WTC11 (cell line): Measurements from ENCODE around the gene CAMTA1. TPM values are rescaled to one million over a fixed set of nuclear protein-coding genes. Genes with fewer than 3 reads are reported as not detected.

Source experiments
- ATAC-seq: fragments of 200-7000 bp; cut with Tn5 transposase; 2 replicates; pipeline ENCODE4 v1.10.0; 2021; ENCODE audit warnings: mild to moderate bottlenecking, moderate library complexity
- CTCF ChIA-PET: fragments of 300-600 bp; sonication (Branson Sonifier 250); formaldehyde crosslinking; loops from one replicate; lab custom pipeline; 2021; ENCODE audit warnings: antibody characterized with exemption; lab: Charles Lee
- POLR2A ChIA-PET: fragments of 350-600 bp; sonication (Branson Sonifier 250); formaldehyde crosslinking; loops from one replicate; lab custom pipeline; 2021; ENCODE audit warnings: antibody characterized with exemption; lab: Charles Lee
- DNase-seq: peaks from one replicate; pipeline ENCODE4 v3.0.0; 2021; ENCODE audit warnings: low spot score
- H3K27ac Mint-ChIP-seq: 2 replicates; pipeline ENCODE4 v1.8.0; 2021; ENCODE audit warnings: mixed read lengths
- H3K27me3 Mint-ChIP-seq: 2 replicates; pipeline ENCODE4 v1.8.0; 2021; ENCODE audit warnings: low read depth, mild to moderate bottlenecking, moderate library complexity, mixed read lengths
- H3K36me3 Mint-ChIP-seq: 2 replicates; pipeline ENCODE4 v1.8.0; 2021; ENCODE audit warnings: mixed read lengths
- H3K4me1 Mint-ChIP-seq: 2 replicates; pipeline ENCODE4 v1.8.0; 2022; ENCODE audit warnings: mixed read lengths
- H3K4me3 Mint-ChIP-seq: 2 replicates; pipeline ENCODE4 v1.8.0; 2021; ENCODE audit warnings: mild to moderate bottlenecking, moderate library complexity, mixed read lengths
- H3K9me3 Mint-ChIP-seq: 2 replicates; pipeline ENCODE4 v1.8.0; 2021; ENCODE audit warnings: mixed read lengths
- CBFB ChIP-seq: sonication (generic); formaldehyde crosslinking; IDR thresholded peaks from 2 replicates; pipeline ENCODE4 v1.8.1; 2022; ENCODE audit warnings: mild to moderate bottlenecking, low read depth, missing genetic modification reagents
- ETV6 ChIP-seq: sonication (generic); formaldehyde crosslinking; IDR thresholded peaks from 2 replicates; pipeline ENCODE4 v1.8.1; 2022; ENCODE audit warnings: mild to moderate bottlenecking, missing genetic modification reagents
- GTF2I ChIP-seq: fragments of 250-450 bp; sonication (Bioruptor Pico); conservative IDR thresholded peaks from 2 replicates; pipeline ENCODE4 v1.4.0; 2021; ENCODE audit warnings: mild to moderate bottlenecking
- SMAD4 ChIP-seq: sonication (generic); formaldehyde crosslinking; IDR thresholded peaks from 2 replicates; pipeline ENCODE4 v1.8.0; 2022; ENCODE audit warnings: mild to moderate bottlenecking, missing genetic modification reagents
- SOX15 ChIP-seq: fragments of 250-450 bp; sonication (Bioruptor Pico); IDR thresholded peaks from 2 replicates; pipeline ENCODE4 v1.9.0; 2021; ENCODE audit warnings: mild to moderate bottlenecking
- TEAD1 ChIP-seq: sonication (generic); formaldehyde crosslinking; IDR thresholded peaks from 2 replicates; pipeline ENCODE4 v1.8.0; 2022; ENCODE audit warnings: mild to moderate bottlenecking, missing genetic modification reagents
- ZNF232 ChIP-seq: sonication (generic); formaldehyde crosslinking; IDR thresholded peaks from 2 replicates; pipeline ENCODE4 v1.8.0; 2022; ENCODE audit warnings: mild to moderate bottlenecking, missing genetic modification reagents
- ZNF396 ChIP-seq: fragments of 250-450 bp; sonication (Bioruptor Pico); IDR thresholded peaks from 2 replicates; pipeline ENCODE4 v1.8.0; 2021; ENCODE audit warnings: mild to moderate bottlenecking, moderate library complexity, borderline replicate concordance
- ZNF671 ChIP-seq: fragments of 250-450 bp; sonication (Bioruptor Pico); IDR thresholded peaks from 2 replicates; pipeline ENCODE4 v1.8.0; 2021; ENCODE audit warnings: mild to moderate bottlenecking
- total RNA-seq: library from RNA; stranded (reverse); gene quantifications from 3 replicates; pipeline ENCODE4 v1.2.3, GENCODE V29; 2021
- TF ChIP-seq, protein P1 (sequence below): fragments of 250-450 bp; sonication (Bioruptor Pico); IDR thresholded peaks from 2 replicates; pipeline ENCODE4 v1.9.0; 2021; ENCODE audit warnings: mild to moderate bottlenecking, borderline replicate concordance
- TF ChIP-seq, protein P2 (sequence below): fragments of 200-600 bp; IDR thresholded peaks from 2 replicates; pipeline ENCODE4 v1.8.0; 2022; ENCODE audit warnings: antibody characterized with exemption
- TF ChIP-seq, protein P3 (sequence below): sonication (generic); formaldehyde crosslinking; IDR thresholded peaks from 2 replicates; pipeline ENCODE4 v1.8.0; 2022; ENCODE audit warnings: mild to moderate bottlenecking, missing genetic modification reagents
- TF ChIP-seq, protein P4 (sequence below): sonication (generic); formaldehyde crosslinking; IDR thresholded peaks from 2 replicates; pipeline ENCODE4 v1.8.1; 2023; ENCODE audit warnings: mild to moderate bottlenecking, missing genetic modification reagents
- TF ChIP-seq, protein P5 (sequence below): sonication (generic); formaldehyde crosslinking; conservative IDR thresholded peaks from 2 replicates; pipeline ENCODE4 v1.8.1; 2023; ENCODE audit warnings: mild to moderate bottlenecking, low read depth, missing genetic modification reagents, moderate library complexity
- TF ChIP-seq, protein P6 (sequence below): fragments of 250-450 bp; sonication (Bioruptor Pico); conservative IDR thresholded peaks from 2 replicates; pipeline ENCODE4 v1.9.0; 2021; ENCODE audit warnings: mild to moderate bottlenecking
- TF ChIP-seq, protein P7 (sequence below): sonication (generic); formaldehyde crosslinking; conservative IDR thresholded peaks from 2 replicates; pipeline ENCODE4 v1.8.1; 2022; ENCODE audit warnings: mild to moderate bottlenecking, missing genetic modification reagents
- TF ChIP-seq, protein P8 (sequence below): sonication (generic); formaldehyde crosslinking; IDR thresholded peaks from 2 replicates; pipeline ENCODE4 v1.8.1; 2023; ENCODE audit warnings: mild to moderate bottlenecking, missing genetic modification reagents

CAMTA1 gene
- total RNA-seq, 1 experiment from 2014 or later: 86.4 TPM

DNA sequence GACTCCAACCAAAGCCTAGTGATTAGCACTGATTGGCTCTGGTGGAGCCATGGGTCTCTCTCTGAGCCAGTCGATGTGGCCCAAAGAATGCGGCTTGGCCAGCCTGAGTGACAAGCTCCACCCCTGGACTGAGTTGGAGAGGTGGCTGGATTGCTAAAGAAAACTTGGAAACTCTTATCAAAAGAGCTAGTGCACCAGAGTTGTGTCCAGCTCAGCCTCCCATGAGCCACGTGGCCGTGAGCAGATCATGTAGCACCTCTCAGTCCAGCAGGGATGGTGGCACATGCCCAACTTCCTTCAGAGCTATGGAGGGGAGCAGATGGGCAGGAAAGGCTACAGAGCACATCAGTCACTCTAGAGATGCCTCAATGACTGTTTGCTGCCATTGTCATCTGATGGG lies 843.0 kb downstream of the CAMTA1 start (continued):
- TF ChIP-seq, protein P1, sequence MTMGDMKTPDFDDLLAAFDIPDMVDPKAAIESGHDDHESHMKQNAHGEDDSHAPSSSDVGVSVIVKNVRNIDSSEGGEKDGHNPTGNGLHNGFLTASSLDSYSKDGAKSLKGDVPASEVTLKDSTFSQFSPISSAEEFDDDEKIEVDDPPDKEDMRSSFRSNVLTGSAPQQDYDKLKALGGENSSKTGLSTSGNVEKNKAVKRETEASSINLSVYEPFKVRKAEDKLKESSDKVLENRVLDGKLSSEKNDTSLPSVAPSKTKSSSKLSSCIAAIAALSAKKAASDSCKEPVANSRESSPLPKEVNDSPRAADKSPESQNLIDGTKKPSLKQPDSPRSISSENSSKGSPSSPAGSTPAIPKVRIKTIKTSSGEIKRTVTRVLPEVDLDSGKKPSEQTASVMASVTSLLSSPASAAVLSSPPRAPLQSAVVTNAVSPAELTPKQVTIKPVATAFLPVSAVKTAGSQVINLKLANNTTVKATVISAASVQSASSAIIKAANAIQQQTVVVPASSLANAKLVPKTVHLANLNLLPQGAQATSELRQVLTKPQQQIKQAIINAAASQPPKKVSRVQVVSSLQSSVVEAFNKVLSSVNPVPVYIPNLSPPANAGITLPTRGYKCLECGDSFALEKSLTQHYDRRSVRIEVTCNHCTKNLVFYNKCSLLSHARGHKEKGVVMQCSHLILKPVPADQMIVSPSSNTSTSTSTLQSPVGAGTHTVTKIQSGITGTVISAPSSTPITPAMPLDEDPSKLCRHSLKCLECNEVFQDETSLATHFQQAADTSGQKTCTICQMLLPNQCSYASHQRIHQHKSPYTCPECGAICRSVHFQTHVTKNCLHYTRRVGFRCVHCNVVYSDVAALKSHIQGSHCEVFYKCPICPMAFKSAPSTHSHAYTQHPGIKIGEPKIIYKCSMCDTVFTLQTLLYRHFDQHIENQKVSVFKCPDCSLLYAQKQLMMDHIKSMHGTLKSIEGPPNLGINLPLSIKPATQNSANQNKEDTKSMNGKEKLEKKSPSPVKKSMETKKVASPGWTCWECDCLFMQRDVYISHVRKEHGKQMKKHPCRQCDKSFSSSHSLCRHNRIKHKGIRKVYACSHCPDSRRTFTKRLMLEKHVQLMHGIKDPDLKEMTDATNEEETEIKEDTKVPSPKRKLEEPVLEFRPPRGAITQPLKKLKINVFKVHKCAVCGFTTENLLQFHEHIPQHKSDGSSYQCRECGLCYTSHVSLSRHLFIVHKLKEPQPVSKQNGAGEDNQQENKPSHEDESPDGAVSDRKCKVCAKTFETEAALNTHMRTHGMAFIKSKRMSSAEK (CRISPR knock-in tag): no peak
- TF ChIP-seq ZNF232 (CRISPR knock-in tag) (no peak), GTF2I (no peak), SOX15 (CRISPR knock-in tag) (no peak), ETV6 (CRISPR knock-in tag) (no peak), ZNF671 (no peak)
- TF ChIP-seq, protein P2, sequence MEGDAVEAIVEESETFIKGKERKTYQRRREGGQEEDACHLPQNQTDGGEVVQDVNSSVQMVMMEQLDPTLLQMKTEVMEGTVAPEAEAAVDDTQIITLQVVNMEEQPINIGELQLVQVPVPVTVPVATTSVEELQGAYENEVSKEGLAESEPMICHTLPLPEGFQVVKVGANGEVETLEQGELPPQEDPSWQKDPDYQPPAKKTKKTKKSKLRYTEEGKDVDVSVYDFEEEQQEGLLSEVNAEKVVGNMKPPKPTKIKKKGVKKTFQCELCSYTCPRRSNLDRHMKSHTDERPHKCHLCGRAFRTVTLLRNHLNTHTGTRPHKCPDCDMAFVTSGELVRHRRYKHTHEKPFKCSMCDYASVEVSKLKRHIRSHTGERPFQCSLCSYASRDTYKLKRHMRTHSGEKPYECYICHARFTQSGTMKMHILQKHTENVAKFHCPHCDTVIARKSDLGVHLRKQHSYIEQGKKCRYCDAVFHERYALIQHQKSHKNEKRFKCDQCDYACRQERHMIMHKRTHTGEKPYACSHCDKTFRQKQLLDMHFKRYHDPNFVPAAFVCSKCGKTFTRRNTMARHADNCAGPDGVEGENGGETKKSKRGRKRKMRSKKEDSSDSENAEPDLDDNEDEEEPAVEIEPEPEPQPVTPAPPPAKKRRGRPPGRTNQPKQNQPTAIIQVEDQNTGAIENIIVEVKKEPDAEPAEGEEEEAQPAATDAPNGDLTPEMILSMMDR: no peak
- TF ChIP-seq, protein P3, sequence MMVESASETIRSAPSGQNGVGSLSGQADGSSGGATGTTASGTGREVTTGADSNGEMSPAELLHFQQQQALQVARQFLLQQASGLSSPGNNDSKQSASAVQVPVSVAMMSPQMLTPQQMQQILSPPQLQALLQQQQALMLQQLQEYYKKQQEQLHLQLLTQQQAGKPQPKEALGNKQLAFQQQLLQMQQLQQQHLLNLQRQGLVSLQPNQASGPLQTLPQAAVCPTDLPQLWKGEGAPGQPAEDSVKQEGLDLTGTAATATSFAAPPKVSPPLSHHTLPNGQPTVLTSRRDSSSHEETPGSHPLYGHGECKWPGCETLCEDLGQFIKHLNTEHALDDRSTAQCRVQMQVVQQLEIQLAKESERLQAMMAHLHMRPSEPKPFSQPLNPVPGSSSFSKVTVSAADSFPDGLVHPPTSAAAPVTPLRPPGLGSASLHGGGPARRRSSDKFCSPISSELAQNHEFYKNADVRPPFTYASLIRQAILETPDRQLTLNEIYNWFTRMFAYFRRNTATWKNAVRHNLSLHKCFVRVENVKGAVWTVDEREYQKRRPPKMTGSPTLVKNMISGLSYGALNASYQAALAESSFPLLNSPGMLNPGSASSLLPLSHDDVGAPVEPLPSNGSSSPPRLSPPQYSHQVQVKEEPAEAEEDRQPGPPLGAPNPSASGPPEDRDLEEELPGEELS (CRISPR knock-in tag): no peak
- TF ChIP-seq, protein P4, sequence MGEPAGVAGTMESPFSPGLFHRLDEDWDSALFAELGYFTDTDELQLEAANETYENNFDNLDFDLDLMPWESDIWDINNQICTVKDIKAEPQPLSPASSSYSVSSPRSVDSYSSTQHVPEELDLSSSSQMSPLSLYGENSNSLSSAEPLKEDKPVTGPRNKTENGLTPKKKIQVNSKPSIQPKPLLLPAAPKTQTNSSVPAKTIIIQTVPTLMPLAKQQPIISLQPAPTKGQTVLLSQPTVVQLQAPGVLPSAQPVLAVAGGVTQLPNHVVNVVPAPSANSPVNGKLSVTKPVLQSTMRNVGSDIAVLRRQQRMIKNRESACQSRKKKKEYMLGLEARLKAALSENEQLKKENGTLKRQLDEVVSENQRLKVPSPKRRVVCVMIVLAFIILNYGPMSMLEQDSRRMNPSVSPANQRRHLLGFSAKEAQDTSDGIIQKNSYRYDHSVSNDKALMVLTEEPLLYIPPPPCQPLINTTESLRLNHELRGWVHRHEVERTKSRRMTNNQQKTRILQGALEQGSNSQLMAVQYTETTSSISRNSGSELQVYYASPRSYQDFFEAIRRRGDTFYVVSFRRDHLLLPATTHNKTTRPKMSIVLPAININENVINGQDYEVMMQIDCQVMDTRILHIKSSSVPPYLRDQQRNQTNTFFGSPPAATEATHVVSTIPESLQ (CRISPR knock-in tag): no peak

DNA sequence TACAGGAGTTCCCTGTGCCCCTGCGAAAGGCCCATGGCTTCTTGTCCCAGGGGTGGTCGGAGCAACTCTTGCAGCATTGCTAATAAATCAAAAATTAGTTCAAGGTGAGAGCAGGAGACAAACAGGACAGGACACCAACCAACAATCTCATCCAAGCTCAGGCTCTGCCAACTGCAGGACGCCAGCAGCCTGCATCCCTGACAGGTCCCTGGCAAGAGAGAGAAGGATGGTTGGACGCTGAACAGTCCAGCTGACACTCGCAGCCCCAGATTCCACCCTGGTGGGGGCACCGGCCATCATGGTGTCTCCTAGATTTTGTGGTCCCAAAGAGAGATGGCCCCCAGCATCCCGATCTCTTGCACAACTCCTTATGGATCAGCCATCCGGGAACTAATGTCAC lies 843.8 kb downstream of the CAMTA1 start:
- DNase-seq (no peak), ATAC-seq (no peak)
- Mint-ChIP-seq H3K27ac (no peak overlapping the region), H3K9me3 (no peaks in the 10 kb centered on the region), H3K36me3 (no peaks in the 10 kb centered on the region), H3K4me3 (no peak overlapping the region), H3K4me1 (0 out of 2 replicates have a peak, but pooled peaks cover 4% of the 10 kb centered on the region), H3K27me3 (no peaks in the 10 kb centered on the region)
- ChIA-PET CTCF (interaction anchor here (0.9 to 1.5 kb wide), 3 partner anchors 16 to 68 kb away, joined by 3 to 4 read pairs (median 4); no protein-coding TSS in a partner anchor), POLR2A (no interaction called here)
- TF ChIP-seq, protein P5, sequence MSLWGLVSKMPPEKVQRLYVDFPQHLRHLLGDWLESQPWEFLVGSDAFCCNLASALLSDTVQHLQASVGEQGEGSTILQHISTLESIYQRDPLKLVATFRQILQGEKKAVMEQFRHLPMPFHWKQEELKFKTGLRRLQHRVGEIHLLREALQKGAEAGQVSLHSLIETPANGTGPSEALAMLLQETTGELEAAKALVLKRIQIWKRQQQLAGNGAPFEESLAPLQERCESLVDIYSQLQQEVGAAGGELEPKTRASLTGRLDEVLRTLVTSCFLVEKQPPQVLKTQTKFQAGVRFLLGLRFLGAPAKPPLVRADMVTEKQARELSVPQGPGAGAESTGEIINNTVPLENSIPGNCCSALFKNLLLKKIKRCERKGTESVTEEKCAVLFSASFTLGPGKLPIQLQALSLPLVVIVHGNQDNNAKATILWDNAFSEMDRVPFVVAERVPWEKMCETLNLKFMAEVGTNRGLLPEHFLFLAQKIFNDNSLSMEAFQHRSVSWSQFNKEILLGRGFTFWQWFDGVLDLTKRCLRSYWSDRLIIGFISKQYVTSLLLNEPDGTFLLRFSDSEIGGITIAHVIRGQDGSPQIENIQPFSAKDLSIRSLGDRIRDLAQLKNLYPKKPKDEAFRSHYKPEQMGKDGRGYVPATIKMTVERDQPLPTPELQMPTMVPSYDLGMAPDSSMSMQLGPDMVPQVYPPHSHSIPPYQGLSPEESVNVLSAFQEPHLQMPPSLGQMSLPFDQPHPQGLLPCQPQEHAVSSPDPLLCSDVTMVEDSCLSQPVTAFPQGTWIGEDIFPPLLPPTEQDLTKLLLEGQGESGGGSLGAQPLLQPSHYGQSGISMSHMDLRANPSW (CRISPR knock-in tag): no peak
- TF ChIP-seq, protein P6, sequence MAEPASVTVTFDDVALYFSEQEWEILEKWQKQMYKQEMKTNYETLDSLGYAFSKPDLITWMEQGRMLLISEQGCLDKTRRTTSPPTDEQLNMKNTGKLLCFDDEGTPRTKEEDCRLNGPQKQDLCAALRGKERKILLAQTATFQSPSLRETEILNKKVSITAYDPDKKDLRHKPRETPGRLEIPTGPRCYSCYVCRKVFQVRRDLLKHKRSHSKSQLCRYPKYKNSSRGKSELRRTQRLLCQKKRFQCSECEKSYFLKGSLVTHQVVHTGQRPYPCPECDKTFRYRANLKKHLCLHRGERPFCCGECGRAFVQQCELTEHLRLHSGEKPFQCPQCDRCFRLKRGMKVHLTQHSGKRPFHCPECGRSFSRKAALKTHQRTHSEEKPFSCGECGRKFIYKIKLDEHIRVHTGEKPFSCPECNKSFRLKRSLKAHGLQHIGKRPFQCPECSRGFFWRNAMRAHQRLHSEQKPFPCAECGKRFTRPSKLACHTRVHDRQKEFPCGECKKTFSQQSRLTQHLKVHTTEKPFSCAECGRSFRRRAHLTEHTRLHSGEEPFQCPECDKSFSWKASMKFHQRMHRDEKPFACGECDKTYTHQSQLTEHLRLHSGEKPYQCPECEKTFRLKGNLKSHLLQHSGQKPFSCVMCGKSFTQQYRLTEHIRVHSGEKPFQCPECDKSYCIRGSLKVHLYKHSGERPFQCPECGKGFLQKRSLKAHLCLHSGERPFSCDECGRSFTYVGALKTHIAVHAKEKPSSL (CRISPR knock-in tag): no peak
- no peak for TF ChIP-seq TEAD1 (CRISPR knock-in tag)
- TF ChIP-seq, protein P7, sequence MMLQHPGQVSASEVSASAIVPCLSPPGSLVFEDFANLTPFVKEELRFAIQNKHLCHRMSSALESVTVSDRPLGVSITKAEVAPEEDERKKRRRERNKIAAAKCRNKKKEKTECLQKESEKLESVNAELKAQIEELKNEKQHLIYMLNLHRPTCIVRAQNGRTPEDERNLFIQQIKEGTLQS: no peak
- TF ChIP-seq SMAD4 (CRISPR knock-in tag): no peak
- no peak for TF ChIP-seq CBFB (CRISPR knock-in tag)
- no peak for TF ChIP-seq SOX15 (CRISPR knock-in tag)
- TF ChIP-seq, protein P8, sequence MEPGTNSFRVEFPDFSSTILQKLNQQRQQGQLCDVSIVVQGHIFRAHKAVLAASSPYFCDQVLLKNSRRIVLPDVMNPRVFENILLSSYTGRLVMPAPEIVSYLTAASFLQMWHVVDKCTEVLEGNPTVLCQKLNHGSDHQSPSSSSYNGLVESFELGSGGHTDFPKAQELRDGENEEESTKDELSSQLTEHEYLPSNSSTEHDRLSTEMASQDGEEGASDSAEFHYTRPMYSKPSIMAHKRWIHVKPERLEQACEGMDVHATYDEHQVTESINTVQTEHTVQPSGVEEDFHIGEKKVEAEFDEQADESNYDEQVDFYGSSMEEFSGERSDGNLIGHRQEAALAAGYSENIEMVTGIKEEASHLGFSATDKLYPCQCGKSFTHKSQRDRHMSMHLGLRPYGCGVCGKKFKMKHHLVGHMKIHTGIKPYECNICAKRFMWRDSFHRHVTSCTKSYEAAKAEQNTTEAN: no peak
- no peak for TF ChIP-seq ZNF396
